ENCODE results near the gene SLC16A3. TPM values are rescaled to one million over a fixed set of nuclear protein-coding genes. Genes with fewer than 3 reads are reported as not detected.

SLC16A3 gene
- total and polyA plus RNA-seq, 2 of the 8 experiments (the other 6 are each of a cell fraction or from before 2014, with no cell fraction given): 3.8 to 8.7 TPM

GRCh38 chr17:82180776-82181528 is 47.9 kb upstream of the SLC16A3 start (continued):
- no peak for TF ChIP-seq PHF8 (conservative IDR thresholded peaks at IDR 0.05; ENCODE audit: low read depth, low read length)
- TF ChIP-seq SIN3A (conservative IDR thresholded peaks at IDR 0.05 in 1 of 2, IDR thresholded peaks at IDR 0.05 in 1 of 2; ENCODE audit: low read depth in 1 of 2, low read length in 2 of 2): no peak

All from H1 (cell line).